ENCODE results near the gene CRELD2.

- no peak for TF ChIP-seq CTCF (IDR thresholded peaks at IDR 0.05)
- no peak for TF ChIP-seq POLR2A (IDR thresholded peaks at IDR 0.05)
Measured at GRCh38 chr22:49906799-49907290, 11.6 kb upstream of the CRELD2 start.
